GM12892 (cell line): ENCODE data around the gene TBC1D13.

Experiments
- POLR2A ChIP-seq: IDR thresholded peaks from 2 replicates; pipeline ENCODE4 v1.6.1; 2011; ENCODE audit warnings: low read depth, low read length, control low read depth
- POLR2AphosphoS5 ChIP-seq: IDR thresholded peaks from 2 replicates; pipeline ENCODE4 v1.6.1; 2011; ENCODE audit warnings: low read depth, low read length, control low read depth
- TAF1 ChIP-seq: IDR thresholded peaks from 2 replicates; pipeline ENCODE4 v1.6.1; 2011; ENCODE audit warnings: low read depth, mild to moderate bottlenecking, control low read depth, low read length, borderline replicate concordance

- TF ChIP-seq POLR2AphosphoS5 = no peak
- TF ChIP-seq TAF1 = no peak
- TF ChIP-seq POLR2A = no peak
These were observed 49.6 kb downstream of the TBC1D13 start for GRCh38 chr9:128836509-128837145.
